GM12872 (cell line): Measurements from ENCODE around the gene RFLNA.

ENCODE experiments used
- TF ChIP-seq, protein P1 (sequence below): IDR thresholded peaks from 3 replicates; pipeline ENCODE4 v1.5.1; 2011; ENCODE audit warnings: low read depth, mild to moderate bottlenecking, low read length, moderate library complexity; ENCODE audit not compliant: insufficient read depth

RFLNA gene, protein sequence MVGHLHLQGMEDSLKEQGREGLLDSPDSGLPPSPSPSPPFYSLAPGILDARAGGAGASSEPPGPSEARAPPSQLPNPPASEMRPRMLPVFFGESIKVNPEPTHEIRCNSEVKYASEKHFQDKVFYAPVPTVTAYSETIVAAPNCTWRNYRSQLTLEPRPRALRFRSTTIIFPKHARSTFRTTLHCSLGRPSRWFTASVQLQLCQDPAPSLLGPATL

DNA sequence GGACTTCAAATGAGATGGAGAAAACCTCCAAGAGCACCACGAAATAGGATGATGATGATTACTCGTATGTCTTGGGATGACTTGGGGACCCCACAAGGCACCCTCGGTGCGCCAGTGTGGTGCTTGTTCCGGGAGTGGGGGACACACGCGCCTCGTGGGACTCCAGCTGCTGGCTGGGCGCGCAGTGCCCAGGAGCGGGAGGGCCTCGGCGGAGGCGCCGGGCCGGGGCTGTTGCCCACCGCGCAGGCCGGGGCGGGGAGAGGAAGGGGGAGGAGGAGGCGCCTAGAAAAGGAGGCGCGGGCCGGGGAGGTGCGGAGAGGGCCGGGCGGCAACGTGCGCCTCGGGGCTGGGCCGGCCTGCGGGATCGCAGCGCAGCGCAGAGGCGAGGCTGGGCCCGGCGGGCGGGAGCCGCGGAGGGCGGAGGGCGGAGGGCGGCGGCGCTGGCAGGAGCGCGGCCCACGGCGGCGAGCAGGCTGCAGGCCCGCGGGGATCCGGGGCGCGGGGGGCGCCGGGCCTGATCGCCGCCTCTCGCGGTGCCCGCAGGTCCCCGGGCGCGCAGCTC, at the start of gene RFLNA:
RFLNA (plus strand) TSS at position 314 of the 562 bp plus-strand sequence. CDS start 337 bp downstream, outside the sequence.
- TF ChIP-seq, protein P1, sequence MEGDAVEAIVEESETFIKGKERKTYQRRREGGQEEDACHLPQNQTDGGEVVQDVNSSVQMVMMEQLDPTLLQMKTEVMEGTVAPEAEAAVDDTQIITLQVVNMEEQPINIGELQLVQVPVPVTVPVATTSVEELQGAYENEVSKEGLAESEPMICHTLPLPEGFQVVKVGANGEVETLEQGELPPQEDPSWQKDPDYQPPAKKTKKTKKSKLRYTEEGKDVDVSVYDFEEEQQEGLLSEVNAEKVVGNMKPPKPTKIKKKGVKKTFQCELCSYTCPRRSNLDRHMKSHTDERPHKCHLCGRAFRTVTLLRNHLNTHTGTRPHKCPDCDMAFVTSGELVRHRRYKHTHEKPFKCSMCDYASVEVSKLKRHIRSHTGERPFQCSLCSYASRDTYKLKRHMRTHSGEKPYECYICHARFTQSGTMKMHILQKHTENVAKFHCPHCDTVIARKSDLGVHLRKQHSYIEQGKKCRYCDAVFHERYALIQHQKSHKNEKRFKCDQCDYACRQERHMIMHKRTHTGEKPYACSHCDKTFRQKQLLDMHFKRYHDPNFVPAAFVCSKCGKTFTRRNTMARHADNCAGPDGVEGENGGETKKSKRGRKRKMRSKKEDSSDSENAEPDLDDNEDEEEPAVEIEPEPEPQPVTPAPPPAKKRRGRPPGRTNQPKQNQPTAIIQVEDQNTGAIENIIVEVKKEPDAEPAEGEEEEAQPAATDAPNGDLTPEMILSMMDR: no peak

DNA sequence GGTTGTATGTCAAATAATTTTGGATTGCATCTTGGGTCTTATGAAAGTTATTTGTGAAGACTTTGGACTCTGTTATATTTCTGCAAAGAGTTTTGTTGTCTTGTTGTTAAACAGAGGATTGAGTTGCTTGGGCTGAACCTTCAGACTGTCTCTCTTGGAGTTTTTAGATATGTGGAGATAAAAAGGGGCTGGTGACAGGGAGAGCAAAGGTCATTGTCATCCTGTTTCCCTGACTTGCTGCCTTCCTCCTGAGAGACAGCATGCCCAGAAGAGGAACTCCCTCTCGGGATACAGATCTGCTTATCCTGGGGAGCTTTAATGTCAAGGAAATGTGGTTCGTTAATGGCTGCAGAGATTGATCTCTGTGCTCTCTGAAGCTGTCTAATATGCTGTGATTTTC, 47.6 kb upstream of the RFLNA start:
- TF ChIP-seq, protein P1: no peak

DNA sequence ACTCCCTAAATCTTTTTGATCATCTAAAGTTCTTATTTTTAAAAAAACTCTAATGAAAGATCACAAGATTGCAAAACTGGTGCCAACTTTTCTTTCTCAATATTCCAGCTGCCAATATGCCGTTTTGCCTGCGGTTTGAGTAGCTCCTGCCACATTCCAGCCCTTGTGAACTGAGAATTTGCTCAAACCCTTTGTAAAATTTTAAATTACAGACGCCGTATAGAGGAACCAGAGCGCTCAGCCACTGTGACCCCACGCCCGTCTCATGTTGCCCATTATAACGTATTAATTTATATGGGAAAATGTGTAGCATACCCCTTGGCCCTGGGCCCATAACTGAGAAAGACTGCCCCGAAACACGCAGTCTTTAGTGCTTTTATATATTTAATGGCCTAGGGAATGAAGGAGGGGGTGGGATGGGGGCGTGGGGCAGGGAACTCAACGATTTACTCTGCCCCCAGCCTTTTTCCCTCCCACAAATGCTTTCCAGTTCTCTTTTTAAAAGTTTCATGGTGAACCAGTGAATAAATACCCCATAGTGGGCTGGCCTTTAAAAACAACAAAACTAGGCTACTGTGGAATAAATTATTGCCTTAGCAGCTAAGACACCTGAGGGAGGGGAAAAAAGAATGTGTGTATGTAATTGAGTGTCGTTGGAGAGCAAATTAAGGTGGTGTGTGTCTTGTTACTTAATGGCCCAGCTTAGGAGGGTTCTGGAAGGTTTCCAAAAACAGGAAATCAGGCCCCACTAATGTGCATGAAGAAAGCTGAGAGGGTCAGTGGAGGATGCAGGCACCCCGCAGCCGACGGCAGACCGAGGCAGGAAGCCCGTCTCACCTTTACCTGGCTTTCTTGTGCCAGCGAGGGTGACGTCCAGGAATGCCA, 45.7 kb upstream of the RFLNA start:
- TF ChIP-seq, protein P1: no peak

DNA sequence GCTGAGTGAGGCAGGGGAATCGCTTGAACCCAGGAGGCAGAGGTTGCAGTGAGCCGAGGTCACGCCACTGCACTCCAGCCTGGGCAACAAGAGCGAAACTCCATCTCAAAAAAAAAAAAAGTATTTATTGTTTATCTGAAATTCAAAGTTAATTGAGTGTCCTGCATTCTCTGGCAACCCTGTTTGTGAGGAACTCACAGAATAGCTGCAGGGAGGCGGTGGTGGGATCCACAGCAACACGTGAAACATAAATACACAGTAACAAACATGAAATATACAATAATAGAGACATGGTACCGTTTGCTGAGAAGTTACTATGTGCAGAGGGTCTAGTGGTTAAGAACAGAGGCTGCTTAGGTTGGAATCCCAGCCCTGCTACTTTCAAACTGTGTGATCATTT, 43.7 kb upstream of the RFLNA start:
- TF ChIP-seq, protein P1: no peak

DNA sequence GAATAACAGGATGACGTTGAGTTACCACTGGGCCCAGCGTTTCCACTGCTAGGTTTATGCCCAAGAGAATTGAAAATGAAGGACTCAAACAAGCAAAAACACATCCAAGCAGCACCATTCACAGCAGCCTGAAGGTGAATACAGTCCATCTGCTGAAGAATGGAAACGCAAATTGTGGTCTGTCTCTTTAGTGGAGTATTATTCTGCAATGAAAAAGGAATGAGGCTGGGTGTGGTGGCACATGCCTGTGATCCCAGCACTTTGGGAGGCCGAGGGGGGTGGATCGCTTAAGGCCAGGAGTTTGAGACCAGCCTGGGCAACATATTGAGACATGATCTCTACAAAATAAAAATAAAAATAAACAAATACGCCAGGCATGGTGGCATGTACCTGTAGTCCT, 41.9 kb upstream of the RFLNA start:
- TF ChIP-seq, protein P1: no peak

DNA sequence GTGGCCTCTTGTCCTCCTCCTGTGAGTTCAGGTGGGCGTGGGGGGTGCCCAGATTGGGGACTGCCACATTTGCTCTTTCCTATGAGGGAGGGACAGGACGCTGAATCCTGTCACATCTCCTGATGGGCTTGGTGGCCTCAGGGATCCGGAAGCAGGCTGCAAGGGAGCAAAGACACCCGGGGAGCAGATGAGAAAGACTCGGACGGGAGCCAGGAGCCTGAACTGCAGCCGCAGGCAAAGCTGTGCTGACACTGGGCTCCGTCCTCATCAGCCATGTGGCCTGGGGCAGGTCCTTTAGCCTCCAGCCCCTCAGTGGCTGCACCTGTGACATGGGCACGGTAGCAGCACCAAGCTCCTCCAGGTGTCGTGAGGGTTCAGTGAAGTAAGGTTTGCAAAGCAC, 40.8 kb upstream of the RFLNA start:
- TF ChIP-seq, protein P1: no peak
